Glomerular visceral epithelial cell (primary cell): ENCODE data around the gene CASP12.
"Not testable (repeated sequence)": the region's sequence is repeated elsewhere in the genome, so short reads cannot be mapped to it uniquely, and the experiment has no call there.

Experiments used
- DNase-seq: peaks from one replicate; pipeline ENCODE4 v3.0.0-alpha.2; 2016; ENCODE audit errors: extremely low spot score

The CASP12 gene

DNA sequence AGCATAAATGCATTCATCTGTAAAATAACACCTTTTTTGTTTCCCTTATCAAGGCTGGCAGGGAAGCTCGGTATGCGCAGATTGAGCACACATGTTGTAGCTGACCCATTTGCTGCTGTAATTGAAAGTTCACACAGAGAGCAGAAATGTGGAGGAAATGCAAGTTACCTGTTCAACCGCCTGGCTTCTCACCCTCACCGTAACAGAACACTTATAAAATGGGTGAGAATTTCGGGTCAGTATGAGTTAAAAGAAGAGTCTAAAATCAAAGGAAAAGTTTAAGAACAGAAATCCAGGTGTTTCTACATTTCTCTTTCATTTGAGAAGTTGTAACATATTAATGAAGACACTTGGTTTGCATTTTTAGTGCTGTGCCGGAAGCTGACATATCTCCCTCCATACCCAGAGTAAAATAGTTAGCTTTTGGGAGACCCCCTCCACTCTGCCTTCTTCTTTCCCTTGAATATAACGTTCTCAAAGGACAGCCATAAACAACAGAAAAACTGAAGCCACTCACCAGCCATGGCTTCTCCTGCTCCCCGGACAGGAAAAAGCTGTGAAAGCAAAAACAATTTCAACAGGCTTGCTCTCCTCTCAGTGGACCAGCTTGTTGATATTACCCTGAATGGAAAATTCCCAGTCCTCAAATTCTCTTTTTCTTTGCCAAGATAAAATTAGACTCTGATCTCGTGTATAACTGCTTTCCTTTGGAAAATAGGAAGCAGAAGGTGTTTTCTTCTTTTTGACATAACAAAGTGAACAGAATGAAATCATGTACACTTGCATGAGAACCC lies at the start of gene CASP12:
CASP12 (minus strand) TSS at position 570 of the 794 bp plus-strand sequence.
- DNase-seq, result no peak

DNA sequence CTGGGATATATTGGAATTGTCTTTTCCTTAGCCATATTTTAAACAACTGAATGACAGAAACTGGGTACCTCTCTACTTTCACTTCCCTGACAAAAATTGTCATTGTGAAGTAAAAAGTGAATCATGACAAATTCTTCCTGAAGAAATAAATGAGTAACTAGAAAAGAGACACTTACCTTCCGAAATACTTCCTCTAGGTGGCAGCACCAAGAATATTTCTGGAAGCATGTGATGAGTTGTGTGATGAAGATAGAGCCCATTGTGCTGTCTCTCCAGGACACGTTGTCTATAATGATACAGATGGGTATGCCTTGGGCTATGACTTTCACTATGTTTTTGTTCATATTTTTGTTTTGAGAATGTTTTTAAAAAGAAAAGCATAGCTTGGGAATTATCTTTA lies 48.6 kb upstream of the CASP12 start:
- peak; percentile 55 for DNase-seq

DNA sequence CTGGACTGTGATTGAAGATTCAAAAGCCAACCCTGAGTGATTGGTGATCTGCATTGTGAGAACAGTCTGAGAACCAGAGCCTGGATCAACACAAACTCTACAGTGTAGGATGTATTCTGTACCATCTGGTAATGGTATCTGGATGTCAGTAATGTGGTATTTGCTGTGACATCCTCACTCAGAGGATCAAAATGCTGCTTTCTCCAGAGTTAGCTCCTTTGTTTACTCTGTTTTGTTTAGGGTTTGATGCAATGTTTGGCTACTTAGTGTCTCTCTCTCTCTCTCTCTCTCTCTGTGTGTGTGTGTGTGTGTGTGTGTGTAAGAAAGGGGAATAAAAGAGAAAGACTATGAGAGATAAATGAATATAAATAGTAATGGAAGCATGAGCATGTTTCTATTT lies 45.8 kb upstream of the CASP12 start:
- DNase-seq, result no peak

DNA sequence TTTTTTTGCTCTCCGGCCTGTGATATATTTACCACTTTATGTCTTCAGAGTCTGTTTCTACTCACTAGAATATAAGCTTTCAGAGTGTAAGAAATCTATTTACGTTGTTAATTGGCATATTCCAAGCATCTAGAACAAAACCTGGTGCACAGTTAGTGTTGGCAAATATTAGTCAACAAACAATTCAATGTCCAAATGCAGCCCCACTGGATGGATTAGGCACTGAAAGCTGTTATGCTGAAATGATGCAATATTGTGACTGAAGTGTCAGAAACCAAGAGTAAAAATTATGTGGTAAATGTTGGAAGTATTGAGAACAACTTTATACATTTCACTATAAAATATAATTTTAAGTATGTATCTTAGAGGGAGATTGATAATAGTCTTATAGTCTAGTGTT lies 45.3 kb upstream of the CASP12 start:
- no peak for DNase-seq

DNA sequence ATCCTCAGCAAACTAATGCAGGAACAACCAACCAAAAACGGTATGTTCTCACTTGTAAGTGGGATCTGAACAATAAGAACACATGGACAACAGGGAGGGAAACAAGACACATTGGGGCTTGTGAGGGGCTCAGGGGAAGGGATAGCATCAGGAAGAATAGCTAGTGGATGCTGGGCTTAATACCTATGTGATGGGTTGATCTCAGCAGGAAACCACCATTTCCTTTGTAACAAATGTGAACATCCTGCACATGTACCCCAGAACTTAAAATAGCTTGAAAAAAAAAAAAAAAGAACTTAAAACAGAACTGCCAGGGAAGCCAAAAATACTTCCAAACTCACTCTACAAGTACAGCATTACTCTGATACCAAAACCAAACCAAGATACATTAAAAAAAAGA lies 36.3 kb upstream of the CASP12 start:
- DNase-seq, result no peak

DNA sequence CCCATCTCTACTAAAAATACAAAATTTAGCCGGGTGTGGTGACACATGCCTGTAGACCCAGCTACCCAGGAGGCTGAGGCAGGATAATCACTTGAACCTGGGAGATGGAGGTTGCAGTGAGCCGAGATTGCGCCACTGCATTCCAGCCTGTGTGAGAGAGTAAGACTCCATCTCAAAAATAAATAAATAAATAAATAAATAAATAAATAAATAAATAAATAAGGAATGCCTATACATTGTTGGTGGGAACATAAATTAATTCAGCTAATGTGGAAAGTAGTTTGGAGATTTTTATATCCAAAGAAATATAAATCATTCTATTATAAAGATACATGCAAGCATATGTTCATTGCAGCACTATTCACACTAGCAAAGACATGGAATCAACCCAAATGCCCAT lies 35.8 kb upstream of the CASP12 start:
- DNase-seq, result not testable (repeated sequence)

DNA sequence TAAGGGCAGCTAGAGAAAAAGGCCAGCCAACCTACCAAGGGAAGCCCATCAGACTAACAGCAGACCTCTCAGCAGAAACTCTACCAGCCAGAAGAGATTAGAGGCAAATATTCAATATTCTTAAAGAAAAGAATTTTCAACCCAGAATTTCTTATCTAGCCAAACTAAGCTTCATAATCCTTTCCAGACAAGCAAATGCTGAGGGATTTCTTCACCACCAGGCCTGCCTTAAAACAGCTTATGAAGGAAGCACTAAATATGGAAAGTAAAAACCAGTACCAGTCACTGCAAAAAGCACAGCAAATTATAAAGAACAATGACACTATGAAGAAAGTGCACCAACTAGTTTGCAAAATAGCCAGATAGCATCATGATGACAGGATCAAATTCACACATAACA lies 30.6 kb upstream of the CASP12 start:
- no peak for DNase-seq

DNA sequence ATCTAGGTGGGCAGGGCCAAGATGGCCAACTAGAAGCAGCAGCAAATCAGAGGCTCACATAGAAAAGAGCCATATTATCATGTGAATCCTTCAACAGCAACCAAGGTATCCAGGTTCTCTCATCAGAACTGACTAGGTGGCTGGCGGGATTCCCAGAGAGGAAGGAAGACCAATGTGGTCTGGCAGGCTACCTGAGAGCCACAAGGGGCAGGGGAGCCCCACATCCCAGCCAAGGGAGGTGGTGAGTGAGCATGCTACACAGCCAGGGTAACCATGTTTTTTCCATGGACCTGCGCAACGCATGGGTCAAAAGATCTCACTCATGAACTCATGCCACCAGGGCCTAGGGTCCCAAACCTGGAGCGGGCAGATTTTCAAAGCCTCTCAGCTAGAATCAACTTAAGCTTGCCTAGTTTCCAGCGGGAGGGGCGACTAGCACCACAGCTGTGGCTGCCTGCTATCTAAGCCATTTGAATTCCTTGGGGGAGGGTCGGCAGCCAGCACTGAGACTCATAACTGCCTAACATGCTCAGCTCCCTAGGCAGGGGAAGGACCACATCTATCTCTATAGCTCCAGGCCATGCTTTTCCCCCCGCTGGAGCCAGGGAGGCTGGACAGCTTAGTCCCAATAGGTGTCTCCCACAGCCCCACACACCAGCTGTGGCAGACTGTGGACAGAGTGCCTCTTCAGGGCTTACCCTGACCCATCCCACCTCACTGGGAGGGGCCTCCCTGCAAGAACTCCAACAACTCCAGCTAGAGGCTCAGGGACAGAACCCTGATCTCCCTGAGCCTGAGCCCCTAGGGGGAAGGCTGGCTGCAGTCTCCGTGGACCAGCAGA lies 28.7 kb upstream of the CASP12 start:
- DNase-seq, result no peak

DNA sequence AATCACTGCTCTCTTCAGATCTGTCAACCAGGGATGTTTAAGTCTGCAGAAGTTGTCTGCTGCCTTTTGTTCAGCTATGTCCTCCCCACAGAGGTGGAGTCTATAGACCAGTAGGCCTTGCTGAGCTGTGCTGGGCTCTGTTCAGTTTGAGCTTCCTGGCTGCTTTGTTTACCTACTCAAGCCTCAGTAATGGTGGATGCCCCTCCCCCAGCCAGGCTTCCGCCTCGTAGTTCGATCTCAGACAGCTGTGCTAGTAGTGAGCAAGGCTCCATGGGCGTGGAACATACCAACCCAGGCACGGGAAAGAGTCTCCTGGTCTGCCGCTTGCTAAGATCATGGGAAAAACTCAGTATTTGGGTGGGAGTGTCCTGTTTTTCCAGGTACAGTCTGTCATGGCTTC lies 27.6 kb upstream of the CASP12 start:
- DNase-seq, result no peak

DNA sequence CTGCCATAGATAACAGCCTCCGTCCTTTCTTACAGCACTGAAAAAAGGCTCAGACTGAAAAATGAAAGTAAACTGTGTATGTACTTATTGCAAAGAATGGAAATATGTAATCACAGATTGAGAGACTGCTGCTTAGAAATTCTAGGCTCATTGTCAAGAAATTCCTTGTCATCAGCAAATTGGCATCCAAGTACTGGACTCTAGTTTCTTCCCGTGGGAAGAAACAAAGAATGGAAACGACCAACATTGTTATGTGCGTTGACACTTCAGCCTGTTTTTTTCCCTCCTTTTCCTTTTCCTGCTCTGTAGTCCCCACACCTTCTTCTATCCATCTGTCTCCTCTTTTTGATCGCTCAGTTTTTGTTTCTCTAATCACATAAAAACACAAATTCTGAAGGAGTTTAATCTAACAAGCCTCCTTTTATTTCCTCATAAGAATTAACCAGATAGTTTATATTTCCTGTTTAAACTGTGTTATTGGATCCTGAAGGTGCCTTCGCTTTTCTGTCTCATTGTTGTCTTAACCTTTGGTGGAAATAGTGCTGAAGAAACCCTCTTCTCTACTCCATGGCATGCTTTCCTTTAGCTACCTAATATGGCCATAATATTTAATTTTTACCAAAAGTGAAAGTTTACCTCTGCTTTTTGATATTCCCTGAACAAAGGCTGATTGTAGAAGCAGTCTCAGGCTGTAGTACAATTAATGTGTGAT lies 20.0 kb upstream of the CASP12 start:
- no peak for DNase-seq

DNA sequence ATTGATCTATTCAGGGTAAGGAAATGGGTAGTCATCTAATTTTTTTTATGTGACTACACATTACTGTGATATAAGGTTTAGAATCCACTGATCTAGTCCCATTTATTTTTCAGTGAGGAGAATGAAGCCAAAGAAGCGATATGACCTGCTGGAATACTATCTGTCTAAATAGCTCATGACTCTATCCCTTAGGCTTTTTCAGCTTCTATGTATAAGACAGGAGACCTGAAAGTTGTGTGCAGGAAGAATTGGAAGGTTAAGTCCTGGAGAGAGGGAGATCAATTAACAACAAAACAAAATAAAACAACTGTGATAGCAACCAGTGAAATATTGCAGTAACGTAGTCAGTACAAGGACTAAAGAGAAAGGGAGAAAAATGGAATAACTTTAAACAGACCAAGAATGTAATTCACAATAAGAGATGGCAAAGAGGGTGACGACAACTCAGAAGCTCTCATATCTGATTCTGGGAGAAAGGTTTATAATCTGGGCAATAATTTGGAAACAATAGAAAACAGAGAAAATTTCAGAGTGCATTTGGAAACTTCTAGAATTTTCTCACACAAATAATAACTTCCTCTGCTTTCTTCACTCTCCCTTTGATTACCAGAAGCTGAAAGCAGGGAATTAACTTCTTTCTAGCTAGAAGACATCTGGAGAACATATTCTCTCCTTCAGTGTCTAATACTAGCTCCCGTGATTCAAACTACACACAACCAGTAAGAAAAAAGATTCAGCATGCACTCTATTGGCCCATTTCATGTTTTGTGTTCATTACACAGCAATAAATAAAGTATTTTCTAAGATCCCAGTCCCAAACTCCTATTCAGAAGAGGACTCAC lies 19.2 kb upstream of the CASP12 start:
- DNase-seq, result no peak

DNA sequence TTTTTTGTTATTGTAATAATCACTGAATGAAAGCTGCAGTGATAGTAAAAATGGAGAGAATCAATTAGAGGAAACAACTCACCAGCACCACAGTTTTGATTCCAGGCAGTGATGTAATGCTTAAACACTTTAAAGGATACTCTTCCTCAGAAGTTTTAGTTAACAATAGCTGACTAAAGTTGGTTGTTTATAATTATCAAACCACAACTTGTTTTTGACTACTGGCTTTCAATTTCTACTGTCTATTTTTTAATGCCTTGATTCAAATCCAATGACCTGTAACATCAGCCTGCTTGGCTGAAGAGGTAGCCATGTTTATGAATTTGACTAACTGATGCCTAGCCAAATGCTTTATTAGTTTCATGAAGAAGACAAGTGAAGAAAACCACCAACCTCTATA lies 18.2 kb upstream of the CASP12 start:
- DNase-seq, result no peak

DNA sequence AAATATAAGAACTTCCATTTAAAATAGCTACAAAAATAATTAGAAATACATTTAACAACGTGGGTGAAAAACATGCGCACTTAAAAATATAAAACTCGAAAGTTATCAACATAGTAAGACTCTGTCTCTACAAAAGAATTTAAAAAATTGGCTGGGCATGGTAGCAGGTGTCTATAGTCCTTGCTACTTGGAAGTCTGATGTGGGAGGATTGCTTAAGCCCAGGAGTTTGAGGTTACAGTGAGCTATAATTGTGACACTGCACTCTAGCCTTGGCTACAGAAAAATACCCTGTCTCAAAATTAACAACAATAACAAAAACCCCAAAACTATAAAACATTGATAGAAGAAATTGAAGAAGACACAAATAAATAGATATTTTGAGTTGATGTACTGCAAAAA lies 13.8 kb upstream of the CASP12 start:
- DNase-seq, result no peak

DNA sequence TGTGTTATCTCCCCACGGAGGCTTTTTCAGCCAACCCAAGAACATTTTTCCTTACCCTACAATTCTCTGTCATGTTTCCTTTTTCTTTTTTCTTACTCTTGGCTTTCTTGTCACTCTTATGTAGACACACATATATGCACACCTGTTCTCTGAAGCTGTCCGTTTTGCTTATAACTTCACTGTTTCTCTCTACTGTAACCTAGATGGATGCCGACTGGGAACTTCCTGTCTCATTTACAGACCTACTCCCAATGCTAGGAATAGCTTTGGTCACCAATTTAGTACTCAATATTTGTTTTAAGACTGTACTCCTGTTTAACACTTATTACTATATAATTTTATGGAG lies 9.9 kb upstream of the CASP12 start:
- no peak for DNase-seq

DNA sequence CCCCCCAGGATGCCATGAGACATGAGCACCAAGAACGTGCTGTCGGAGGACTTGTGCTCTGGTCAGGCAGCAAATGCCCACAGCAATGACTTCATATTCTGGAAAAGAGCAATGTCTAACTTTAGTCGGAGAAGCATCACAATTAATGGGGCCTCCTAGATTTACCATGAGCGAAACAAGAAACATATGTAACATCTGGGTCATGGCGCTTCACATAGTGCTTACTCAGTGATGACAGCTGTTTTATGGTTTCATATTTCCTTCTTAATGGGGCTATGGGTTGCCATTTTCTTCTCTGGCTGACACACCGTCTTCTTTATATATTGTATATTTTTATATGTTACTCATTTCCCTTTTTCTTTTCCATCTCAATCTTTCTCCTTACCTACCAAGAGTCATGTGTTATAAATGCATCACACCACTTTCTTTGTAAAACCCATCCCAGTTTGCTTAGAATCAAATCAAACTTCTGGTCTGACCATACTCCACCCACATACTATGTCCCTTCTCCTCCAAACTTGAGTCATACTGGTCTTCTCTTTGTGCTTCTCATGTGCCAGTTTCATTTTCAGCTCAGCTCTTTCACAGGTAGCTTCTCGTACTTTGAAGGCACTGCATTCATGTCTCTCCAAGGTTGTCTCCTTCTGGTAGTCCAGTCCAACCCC lies 9.4 kb upstream of the CASP12 start:
- no peak for DNase-seq

DNA sequence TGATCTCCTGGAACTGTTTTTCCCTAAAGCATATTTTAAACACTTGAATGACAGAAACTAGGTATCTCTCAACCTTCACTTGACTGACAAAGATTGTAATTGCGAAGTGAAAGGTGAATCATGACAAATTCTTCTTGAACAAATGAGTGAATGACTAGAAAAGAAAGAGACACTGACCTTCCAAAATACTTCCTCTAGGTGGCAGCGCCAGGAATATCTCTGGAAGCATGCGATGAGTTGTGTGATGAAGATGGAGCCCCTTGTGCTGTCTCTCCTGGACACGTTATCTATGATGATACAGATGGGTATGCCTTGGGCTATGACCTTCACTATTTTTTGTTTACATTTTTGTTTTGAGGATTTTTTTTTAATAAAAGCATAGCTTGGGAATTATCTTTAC lies 7.0 kb upstream of the CASP12 start:
- DNase-seq, result no peak

DNA sequence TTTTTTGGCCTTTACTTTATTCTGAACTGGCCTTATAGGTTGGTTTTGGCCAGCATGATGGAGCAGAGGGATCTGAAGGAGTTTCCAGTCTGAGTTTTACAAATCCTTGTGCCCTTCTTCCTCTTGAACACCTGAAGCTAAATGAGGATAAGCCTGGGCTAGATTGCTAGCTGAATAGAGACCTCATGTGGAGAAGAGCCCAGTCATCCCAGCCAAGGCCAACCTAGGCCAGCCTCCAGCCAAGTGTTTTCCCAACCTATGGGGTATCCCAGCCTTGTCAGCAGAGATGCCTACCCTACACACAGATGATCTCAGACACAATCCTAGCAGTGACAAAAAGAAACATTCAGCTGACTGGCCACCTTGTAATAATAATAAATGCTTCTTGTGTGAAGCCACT lies 966 bp upstream of the CASP12 start:
- no peak for DNase-seq

DNA sequence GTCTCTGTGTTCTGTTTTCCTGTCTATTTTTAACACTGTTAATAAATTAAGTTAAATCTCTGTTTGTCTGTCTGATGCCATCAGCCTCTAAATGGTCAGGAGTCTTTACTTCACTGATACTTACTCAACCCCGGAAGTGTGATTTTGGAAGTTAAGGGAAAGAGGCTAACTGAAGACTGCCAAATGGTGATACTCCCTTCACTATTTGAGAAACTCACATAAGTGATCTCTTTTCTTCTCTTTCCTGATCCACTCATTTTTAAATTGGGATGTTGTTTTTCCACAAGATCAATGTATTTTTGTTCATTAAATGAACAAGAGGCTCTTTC lies 389 bp upstream of the CASP12 start:
- no peak for DNase-seq

DNA sequence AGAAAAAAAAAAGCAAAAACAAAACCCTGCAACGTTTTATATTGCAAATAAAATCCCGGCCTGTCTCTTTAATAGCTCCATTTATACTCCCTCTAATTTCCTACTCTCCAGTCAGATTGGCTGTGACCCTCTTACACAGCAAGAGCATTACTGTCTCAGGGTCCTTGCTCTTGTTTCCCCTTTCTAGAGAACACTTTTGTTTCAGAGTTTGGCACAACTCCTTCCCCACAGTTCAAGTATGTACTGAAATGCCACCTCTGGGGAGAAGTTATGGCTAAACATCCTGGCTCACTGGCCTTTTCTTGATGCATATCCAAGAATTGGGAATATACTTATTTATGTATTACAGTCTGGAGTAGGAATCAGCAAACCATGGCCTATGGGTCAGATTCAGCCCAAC lies 2.6 kb downstream of the CASP12 start:
- no peak for DNase-seq

DNA sequence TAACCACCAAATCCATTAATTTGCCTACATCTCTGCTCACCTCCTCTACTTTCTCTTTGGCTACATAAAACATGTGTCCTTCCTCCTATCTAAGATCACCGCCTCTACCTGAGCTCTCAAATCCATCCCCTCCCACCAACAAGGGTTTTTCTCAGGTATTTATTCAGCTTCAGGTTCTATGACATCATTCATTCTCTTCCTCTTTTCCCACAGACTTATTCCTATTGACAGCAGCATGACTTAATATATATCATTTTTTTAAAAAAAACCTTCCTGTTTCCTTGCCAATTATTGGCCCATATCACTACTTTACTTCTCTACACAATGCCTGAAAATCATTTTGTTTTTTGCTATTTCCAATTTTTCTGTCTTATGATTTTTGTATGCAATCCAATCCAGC lies 4.4 kb downstream of the CASP12 start:
- DNase-seq, result no peak

DNA sequence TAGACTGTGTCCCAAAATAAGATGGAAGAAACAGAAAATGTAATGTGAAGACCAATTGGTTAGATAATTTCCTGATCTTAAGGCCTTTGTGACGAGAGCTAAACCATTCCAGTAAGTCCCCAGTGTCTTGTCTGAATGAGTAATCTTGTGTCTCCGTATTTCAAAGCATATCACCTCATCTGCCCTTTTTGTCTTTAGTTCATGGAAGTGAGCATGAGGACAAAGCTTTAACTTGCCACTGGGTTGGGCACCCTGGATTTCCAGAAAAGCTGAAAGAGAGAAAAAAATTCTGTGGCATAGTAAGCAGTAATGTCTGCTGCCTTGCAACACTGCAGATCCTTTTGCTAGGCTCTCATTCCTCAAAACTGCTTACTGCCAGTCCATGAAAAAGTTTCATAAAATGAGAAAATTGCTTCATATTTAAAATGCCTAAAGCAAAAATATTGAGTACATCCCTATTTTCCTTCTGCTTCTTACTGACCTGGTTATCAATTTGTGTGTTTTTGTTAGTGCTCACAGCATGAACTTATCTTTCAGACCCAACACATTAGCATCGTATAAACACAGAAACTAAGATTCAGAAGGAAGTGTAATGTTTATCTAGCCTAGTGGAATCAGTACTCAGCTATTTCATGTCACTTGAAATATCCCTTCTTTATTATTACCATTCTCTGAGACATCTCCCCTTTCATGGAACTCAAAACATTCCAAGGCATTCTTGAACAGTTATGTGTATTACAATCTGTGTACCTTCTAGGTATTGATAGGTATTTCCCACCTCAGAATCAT lies 5.3 kb downstream of the CASP12 start:
- no peak for DNase-seq
